Activated CD8-positive, alpha-beta memory T cell treated with anti-CD3 and anti-CD28 coated beads for 36 hours (primary cell): ENCODE data around the gene KREMEN1. TPM values are rescaled to one million over a fixed set of nuclear protein-coding genes. Genes with fewer than 3 reads are reported as not detected.

ENCODE experiments used
- CTCF ChIA-PET: fragments of 350-600 bp; sonication (Branson Sonifier 250); formaldehyde crosslinking; loops from one replicate; lab custom pipeline; 2021; ENCODE audit warnings: antibody characterized with exemption; lab: Charles Lee
- POLR2A ChIA-PET: fragments of 350-600 bp; sonication (Branson Sonifier 250); formaldehyde crosslinking; loops from one replicate; lab custom pipeline; 2021; ENCODE audit warnings: antibody characterized with exemption; lab: Charles Lee
- total RNA-seq, 2 experiments: library from RNA; stranded (reverse); gene quantifications; one replicate each; pipeline ENCODE4 v1.2.3, GENCODE V29; 2021

Gene KREMEN1
- total RNA-seq, 2 experiments from 2014 or later: 0.13 to 0.15 TPM

GRCh38 chr22:29092243-29092642 lies 19.4 kb downstream of the KREMEN1 start:
- ChIA-PET POLR2A (no interaction called here), CTCF (no interaction called here)

GRCh38 chr22:29093030-29093429 lies 20.2 kb downstream of the KREMEN1 start:
- ChIA-PET POLR2A (no interaction called here), CTCF (no interaction called here)

- POLR2A ChIA-PET: interaction anchor here (0.6 kb wide), 1 partner anchor 1875 kb away, joined by 3 read pairs; the partner anchor contains the start of gene TUG1
- CTCF ChIA-PET: interaction anchor here (0.7 kb wide), 1 partner anchor 502 kb away, joined by 3 read pairs; no protein-coding TSS in a partner anchor
These were observed 20.9 kb downstream of the KREMEN1 start for GRCh38 chr22:29093501-29094300.

GRCh38 chr22:29095459-29095858 lies 22.6 kb downstream of the KREMEN1 start:
- CTCF ChIA-PET: no interaction called here
- POLR2A ChIA-PET: no interaction called here

GRCh38 chr22:29096736-29097669 lies 24.2 kb downstream of the KREMEN1 start:
- POLR2A ChIA-PET: no interaction called here

GRCh38 chr22:29098296-29098695 lies 25.5 kb downstream of the KREMEN1 start:
- ChIA-PET CTCF (no interaction called here), POLR2A (no interaction called here)

More at GRCh38 chr22:29096736-29097669, 24.2 kb downstream of the KREMEN1 start:
- CTCF ChIA-PET: no interaction called here

DNA sequence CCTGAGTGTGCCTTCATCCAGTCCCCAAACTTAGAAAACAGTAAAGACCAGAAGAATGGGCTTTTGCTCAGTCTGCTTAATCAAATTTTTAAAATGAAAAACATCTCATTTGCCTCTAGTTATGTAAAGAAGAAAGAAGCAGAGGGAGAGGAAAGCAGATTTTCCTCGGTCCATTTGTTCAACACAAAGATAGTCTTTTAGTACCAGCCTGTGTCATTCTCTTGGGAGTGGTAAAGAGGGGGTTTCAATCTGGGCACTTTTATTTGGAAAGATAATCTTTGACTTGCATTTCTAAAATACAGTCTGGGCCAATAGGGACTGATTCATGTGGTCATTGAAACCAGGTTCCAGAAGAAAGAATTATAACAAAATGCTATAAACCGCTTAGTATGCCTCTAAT lies 29.5 kb downstream of the KREMEN1 start:
- POLR2A ChIA-PET: no interaction called here
- CTCF ChIA-PET: no interaction called here

- ChIA-PET CTCF (no interaction called here), POLR2A (no interaction called here)
These were observed 30.3 kb downstream of the KREMEN1 start for GRCh38 chr22:29103121-29103520.

DNA sequence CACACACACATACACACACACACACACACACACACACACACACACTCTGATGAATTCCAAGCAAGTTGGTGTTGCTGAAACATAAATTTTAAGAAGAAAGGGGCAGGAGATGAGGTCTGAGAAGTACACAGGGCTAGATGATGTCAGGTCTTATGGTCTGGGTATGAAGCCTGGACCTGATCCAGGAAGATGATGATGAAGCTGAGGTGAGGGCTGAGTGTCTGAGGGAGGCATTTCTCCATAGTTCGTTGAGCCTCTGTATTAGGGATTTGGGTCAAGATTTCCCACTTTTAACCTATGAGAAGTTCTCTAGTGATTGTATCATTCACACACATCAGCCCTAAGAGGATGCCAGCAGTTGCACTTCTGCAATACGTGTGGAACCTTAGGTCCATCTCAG lies 32.6 kb downstream of the KREMEN1 start:
- POLR2A ChIA-PET: no interaction called here
- CTCF ChIA-PET: no interaction called here

DNA sequence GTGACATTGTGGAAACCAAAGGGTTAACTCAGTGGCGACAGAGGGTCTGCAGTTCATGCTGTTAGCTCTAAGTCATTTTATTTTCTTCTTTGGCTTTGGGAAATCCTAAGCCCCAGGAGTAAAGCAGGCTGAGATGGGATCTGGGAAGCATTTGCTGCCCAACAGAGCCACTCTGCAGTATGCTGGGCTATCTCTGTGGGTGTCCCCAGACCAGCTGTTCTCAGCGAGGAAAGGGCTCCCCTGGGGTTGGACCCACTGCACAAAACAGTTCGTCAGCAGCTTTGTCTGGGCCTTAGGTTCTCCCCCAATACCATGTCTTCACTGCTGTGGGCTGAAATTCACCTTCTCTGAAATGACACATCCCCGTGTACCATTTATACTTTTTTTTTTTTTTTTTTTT lies 34.0 kb downstream of the KREMEN1 start:
- POLR2A ChIA-PET: no interaction called here
- CTCF ChIA-PET: interaction anchor here (0.6 to 1.3 kb wide), 2 partner anchors 99 to 139 kb away, joined by 3 read pairs; no protein-coding TSS in a partner anchor

GRCh38 chr22:29108137-29108536 lies 35.3 kb downstream of the KREMEN1 start:
- POLR2A ChIA-PET: no interaction called here
- CTCF ChIA-PET: no interaction called here

DNA sequence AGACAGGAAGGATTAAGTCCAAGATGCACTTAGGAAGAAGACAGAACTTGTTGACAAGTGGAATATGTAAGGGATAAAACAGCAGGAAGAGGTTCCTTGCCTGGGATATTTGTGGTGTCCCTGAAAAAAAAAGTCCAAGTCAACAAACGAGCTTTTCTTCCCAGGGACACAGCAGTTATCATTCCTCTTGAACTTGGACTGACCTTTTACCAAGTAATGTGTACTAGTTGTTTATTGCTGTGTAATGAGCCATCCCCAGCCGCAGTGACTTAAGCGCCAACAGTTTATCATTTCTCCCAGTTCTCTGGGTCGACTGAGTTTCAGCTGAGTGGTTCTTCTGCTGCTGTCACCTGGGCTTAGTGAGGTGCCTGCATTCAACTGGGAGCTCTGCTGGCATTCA lies 37.0 kb downstream of the KREMEN1 start:
- CTCF ChIA-PET: no interaction called here
- POLR2A ChIA-PET: no interaction called here

DNA sequence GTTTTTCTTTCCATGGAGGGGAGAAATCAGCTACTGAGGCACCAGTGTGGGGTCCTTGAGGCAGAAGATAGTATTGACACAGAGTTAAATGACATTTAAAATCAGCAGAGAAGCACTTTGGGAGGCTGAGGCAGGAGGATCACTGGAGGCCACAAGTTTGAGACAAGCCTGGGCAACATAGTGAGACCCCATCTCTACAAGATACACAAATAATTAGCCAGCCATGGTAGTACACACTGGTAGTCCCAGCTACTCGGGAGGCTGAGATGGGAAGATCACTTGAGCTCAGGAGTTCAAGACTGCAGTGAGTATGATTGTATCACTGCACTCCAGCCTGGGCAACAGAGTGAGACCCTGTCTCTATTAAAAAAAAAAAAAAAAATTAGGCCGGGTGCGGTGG lies 38.1 kb downstream of the KREMEN1 start:
- ChIA-PET POLR2A (no interaction called here), CTCF (no interaction called here)

- ChIA-PET POLR2A (no interaction called here), CTCF (no interaction called here)
These were observed 39.3 kb downstream of the KREMEN1 start for GRCh38 chr22:29112121-29112520.

DNA sequence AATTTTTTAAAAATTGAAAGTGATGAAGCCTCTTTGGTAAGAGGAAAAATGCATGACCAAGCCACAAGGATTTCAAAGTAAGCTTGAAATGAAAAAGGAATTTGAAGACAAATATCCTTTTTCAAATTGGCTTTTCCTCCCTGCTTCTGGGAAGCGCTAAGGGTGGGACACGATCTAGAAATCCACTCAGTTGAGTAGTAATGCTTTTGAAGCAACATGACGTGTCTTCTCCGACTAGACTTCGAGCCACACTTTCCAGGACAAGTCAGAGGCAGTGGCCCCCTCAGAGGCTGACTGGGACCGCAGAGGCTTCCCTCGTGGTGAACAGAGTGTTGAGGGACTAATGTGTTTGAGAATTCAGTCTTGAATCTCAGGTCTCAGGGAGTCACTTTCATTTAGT lies 39.8 kb downstream of the KREMEN1 start:
- ChIA-PET POLR2A (no interaction called here), CTCF (no interaction called here)

DNA sequence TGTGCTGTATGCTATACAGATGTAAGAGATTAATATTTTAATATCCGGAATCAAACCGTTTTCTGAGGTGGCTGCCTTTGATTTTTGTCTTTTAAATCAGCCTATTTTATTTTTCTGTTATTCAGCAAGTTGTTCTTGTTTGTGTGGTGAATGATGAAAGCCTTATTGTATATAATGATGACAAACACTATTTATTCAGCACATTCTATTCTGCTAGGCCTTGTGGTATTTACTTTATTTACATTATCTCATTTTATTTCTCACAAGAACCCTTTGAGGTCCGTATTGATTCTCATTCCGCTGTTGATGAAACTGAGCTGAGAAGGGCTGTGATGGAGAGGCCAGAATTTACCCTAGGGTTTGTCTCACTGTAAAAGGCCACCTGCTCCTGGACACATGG lies 40.5 kb downstream of the KREMEN1 start:
- ChIA-PET POLR2A (no interaction called here), CTCF (no interaction called here)

GRCh38 chr22:29114392-29114791 lies 41.6 kb downstream of the KREMEN1 start:
- CTCF ChIA-PET: interaction anchor here (0.6 to 1.0 kb wide), 2 partner anchors 40 to 1444 kb away, joined by 3 read pairs; no protein-coding TSS in a partner anchor
- POLR2A ChIA-PET: no interaction called here

- CTCF ChIA-PET: no interaction called here
- POLR2A ChIA-PET: no interaction called here
These were observed 43.0 kb downstream of the KREMEN1 start for GRCh38 chr22:29115682-29116288.

- CTCF ChIA-PET: no interaction called here
- POLR2A ChIA-PET: no interaction called here
These were observed 43.7 kb downstream of the KREMEN1 start for GRCh38 chr22:29116397-29117123.
